ENCODE data around the gene ZIC4. TPM values are rescaled to one million over a fixed set of nuclear protein-coding genes. Genes with fewer than 3 reads are reported as not detected.

ZIC4 gene
- total and polyA plus RNA-seq, 2 of the 8 experiments (the other 6 are each of a cell fraction or from before 2014, with no cell fraction given), result 0.03 to 0.13 TPM

- Histone ChIP-seq H3K9ac (replicated peaks in 1 of 4; ENCODE audit: extremely low read depth in 1 of 4, low read depth in 3 of 4, low read length in 3 of 4) (no peak overlapping the region), H3K56ac (replicated peaks; ENCODE audit: insufficient read length, low read depth, low read length) (no peak overlapping the region), H2BK20ac (ENCODE audit: low read length) (no peak overlapping the region), H3K23ac (ENCODE audit: insufficient read length) (no peak overlapping the region), H2AK5ac (ENCODE audit: low read depth, low read length) (no peak overlapping the region), H3K4me2 (ENCODE audit: insufficient read depth in 1 of 2, low read depth in 2 of 2, low read length in 2 of 2) (no peak overlapping the region), H4K20me1 (replicated peaks in 1 of 2; ENCODE audit: control insufficient read depth in 1 of 2, insufficient read depth in 2 of 2, low read length in 2 of 2) (peaks cover 13 to 16% of the 10 kb centered on the region in 2 experiments), H4K91ac (replicated peaks; ENCODE audit: insufficient read length, low read length) (no peak overlapping the region), H3K23me2 (ENCODE audit: low read depth, low read length) (peaks cover 9% of the 10 kb centered on the region; the same call in 1 of the 2 replicates), H2BK15ac (ENCODE audit: low read length) (no peak overlapping the region), H4K8ac (ENCODE audit: extremely low read depth, insufficient read depth, low read length) (no peak overlapping the region), H3K4ac (replicated peaks; ENCODE audit: insufficient read length, low read depth, low read length) (no peak overlapping the region), H2BK12ac (ENCODE audit: low read depth, low read length) (no peak overlapping the region), H3K4me1 (replicated peaks in 1 of 4; ENCODE audit: control insufficient read depth in 3 of 4, insufficient read depth in 4 of 4, low read length in 3 of 4) (peaks cover 10 to 26% (median 17%) of the 10 kb centered on the region in 4 experiments), H3K4me3 (ENCODE audit: extremely low read depth in 1 of 4, insufficient read depth in 2 of 4, low read depth in 3 of 4, low read length in 4 of 4) (no peak overlapping the region), H3K27me3 (replicated peaks in 1 of 4; ENCODE audit: control insufficient read depth in 3 of 4, extremely low read depth in 1 of 4, insufficient read depth in 3 of 4, low read length in 3 of 4) (peaks cover 68 to 98% (median 88%) of the 10 kb centered on the region in 4 experiments), H4K5ac (ENCODE audit: insufficient read length, low read depth, low read length) (no peak overlapping the region), H3K79me1 (ENCODE audit: low read depth, low read length) (no peaks in the 10 kb centered on the region), H3K79me2 (ENCODE audit: control insufficient read depth in 1 of 2, insufficient read depth in 2 of 2, low read length in 2 of 2) (no peaks in the 10 kb centered on the region), H3K18ac (ENCODE audit: extremely low read depth, low read length) (no peak overlapping the region), H2BK120ac (replicated peaks; ENCODE audit: low read depth, low read length) (no peak overlapping the region), H2BK5ac (ENCODE audit: low read depth, low read length) (no peak overlapping the region), H3K9me3 (ENCODE audit: insufficient read depth in 2 of 2, low read depth in 1 of 2, low read length in 1 of 2) (no peaks in the 10 kb centered on the region), H2AFZ (ENCODE audit: low read length) (no peak overlapping the region), H3K27ac (ENCODE audit: low read depth, low read length) (no peak overlapping the region), H3K36me3 (ENCODE audit: control insufficient read depth in 2 of 4, insufficient read depth in 4 of 4, low read length in 3 of 4) (peaks cover 0 to 3% (median 0%) of the 10 kb centered on the region in 4 experiments; a peak in 1 of 8 replicates), H3K14ac (ENCODE audit: insufficient read length) (no peak overlapping the region)
- CTCF ChIA-PET (ENCODE audit: partially characterized antibody), result interaction anchor here (1.3 to 17.2 kb wide), 4 partner anchors 22 to 60 kb away, joined by 3 to 485 read pairs (median 8); partner anchors contain the start of gene ZIC4
- TF ChIP-seq NANOG (IDR thresholded peaks at IDR 0.05; ENCODE audit: insufficient read depth, low read depth, low read length, poor library complexity, severe bottlenecking) (no peak), SUZ12 (IDR thresholded peaks at IDR 0.05; ENCODE audit: low read length) (peak; percentile 44)
- FAIRE-seq (no peak), DNase-seq (ENCODE audit: low read depth in 1 of 2, low spot score in 2 of 2) (no peak)
- POLR2A ChIA-PET (ENCODE audit: partially characterized antibody), result no interaction called here
- 7% methylated on average over 2 of the region's 2 CpGs; no CpG with 5 or more reads in 1 of the 2 experiments for WGBS, 2 experiments (ENCODE audit: extremely low coverage in 1 of 2, insufficient coverage in 1 of 2, insufficient read length in 1 of 2, insufficient replicate concordance in 2 of 2, low coverage in 1 of 2, low lambda C conversion rate in 2 of 2, missing lambda C conversion rate in 1 of 2)
These were observed 9.5 kb upstream of the ZIC4 start for GRCh38 chr3:147415874-147416273.

Measured in H1 (cell line).